NCI-H524 (cell line): Measurements from ENCODE around the gene BUB1.
"Not testable (repeated sequence)": the region's sequence is repeated elsewhere in the genome, so short reads cannot be mapped to it uniquely, and the experiment has no call there.

ENCODE experiments used
- DNase-seq, 2 experiments: peaks; one replicate each; lab custom pipeline; 2025; lab: John Stamatoyannopoulos, UW

Gene BUB1

GRCh38 chr2:110677530-110678456, at the start of gene BUB1:
Gene BUB1, minus strand, starts transcription at chr2:110678063. Its CDS starts 68 bp downstream, at chr2:110677995.
- DNase-seq = peak; percentile 91

- no peak for DNase-seq
These were observed 48.4 kb upstream of the BUB1 start for GRCh38 chr2:110726285-110726684.

GRCh38 chr2:110725859-110726258, 48.0 kb upstream of the BUB1 start:
- DNase-seq = no peak

- no peak for DNase-seq
These were observed 47.5 kb upstream of the BUB1 start for GRCh38 chr2:110725370-110725769.

- no peak for DNase-seq
These were observed 47.0 kb upstream of the BUB1 start for GRCh38 chr2:110724820-110725219.

- no peak for DNase-seq
These were observed 42.7 kb upstream of the BUB1 start for GRCh38 chr2:110720547-110720946.

GRCh38 chr2:110718990-110719389, 41.1 kb upstream of the BUB1 start:
- no peak for DNase-seq

GRCh38 chr2:110718382-110718781, 40.5 kb upstream of the BUB1 start:
- DNase-seq = no peak

- DNase-seq = no peak
These were observed 39.9 kb upstream of the BUB1 start for GRCh38 chr2:110717734-110718133.

GRCh38 chr2:110716959-110717645, 39.2 kb upstream of the BUB1 start:
- DNase-seq = no peak

- no peak for DNase-seq
These were observed 36.8 kb upstream of the BUB1 start for GRCh38 chr2:110714452-110715224.

GRCh38 chr2:110713513-110714362, 35.9 kb upstream of the BUB1 start:
- DNase-seq = peak in 1 of 2 experiments; percentile 75

- DNase-seq = no peak
These were observed 34.9 kb upstream of the BUB1 start for GRCh38 chr2:110712737-110713136.

GRCh38 chr2:110708455-110708854, 30.6 kb upstream of the BUB1 start:
- DNase-seq = no peak

- DNase-seq = no peak
These were observed 29.6 kb upstream of the BUB1 start for GRCh38 chr2:110707386-110707965.

- no peak for DNase-seq
These were observed 24.9 kb upstream of the BUB1 start for GRCh38 chr2:110702514-110703380.

- DNase-seq = not testable (repeated sequence)
These were observed 20.4 kb upstream of the BUB1 start for GRCh38 chr2:110698253-110698652.

- DNase-seq = not testable (repeated sequence)
These were observed 17.5 kb upstream of the BUB1 start for GRCh38 chr2:110695146-110695898.

- DNase-seq = no peak
These were observed 13.9 kb upstream of the BUB1 start for GRCh38 chr2:110691612-110692258.
